ENCODE measurements around the gene CYSLTR2.

CYSLTR2 gene, protein sequence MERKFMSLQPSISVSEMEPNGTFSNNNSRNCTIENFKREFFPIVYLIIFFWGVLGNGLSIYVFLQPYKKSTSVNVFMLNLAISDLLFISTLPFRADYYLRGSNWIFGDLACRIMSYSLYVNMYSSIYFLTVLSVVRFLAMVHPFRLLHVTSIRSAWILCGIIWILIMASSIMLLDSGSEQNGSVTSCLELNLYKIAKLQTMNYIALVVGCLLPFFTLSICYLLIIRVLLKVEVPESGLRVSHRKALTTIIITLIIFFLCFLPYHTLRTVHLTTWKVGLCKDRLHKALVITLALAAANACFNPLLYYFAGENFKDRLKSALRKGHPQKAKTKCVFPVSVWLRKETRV

DNA sequence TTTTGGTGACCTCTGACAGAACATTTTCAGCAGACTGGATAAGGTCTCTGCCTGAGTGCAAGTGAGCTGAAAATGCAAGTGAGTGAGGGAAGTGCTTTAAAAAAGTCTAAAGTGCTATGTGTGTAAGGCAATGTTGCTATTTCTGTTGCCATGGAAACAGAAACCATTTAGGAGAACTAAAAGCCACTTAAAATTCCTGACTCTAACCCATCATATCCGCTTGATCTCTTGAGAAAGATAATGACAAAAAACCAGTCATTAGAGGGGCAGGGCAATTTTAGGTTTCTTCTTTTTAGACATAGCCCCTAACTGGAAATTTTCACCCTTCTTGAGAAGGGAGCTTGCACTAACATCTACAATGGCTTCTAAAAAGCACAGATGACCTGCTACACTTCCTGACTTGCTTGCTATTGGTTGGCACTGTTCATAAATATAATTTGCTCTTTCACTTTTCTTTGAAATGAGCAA lies at the start of gene CYSLTR2:
CYSLTR2 (plus strand) TSS at position 458 of the 468 bp plus-strand sequence. CDS start 52,889 bp downstream, outside the sequence.
- no peak for TF ChIP-seq ZC3H10 (CRISPR knock-in tag; IDR thresholded peaks at IDR 0.05)
- no peak for TF ChIP-seq ZNF565 (CRISPR knock-in tag; conservative IDR thresholded peaks at IDR 0.05; ENCODE audit: low read depth)
- TF ChIP-seq ARNTL (CRISPR knock-in tag; IDR thresholded peaks at IDR 0.05; ENCODE audit: borderline replicate concordance, low read depth) = no peak
- TF ChIP-seq TOX (CRISPR knock-in tag; IDR thresholded peaks at IDR 0.05; ENCODE audit: borderline replicate concordance) = no peak
- TF ChIP-seq CSRNP3 (CRISPR knock-in tag; IDR thresholded peaks at IDR 0.05) = 0 out of 2 replicates have a peak, but pooled peaks have one; percentile 23
- TF ChIP-seq ESRRG (CRISPR knock-in tag; IDR thresholded peaks at IDR 0.05) = 0 out of 2 replicates have a peak, but pooled peaks have one; percentile 22
- no peak for TF ChIP-seq RARB (CRISPR knock-in tag; IDR thresholded peaks at IDR 0.05)
- no peak for TF ChIP-seq ZNF8 (CRISPR knock-in tag; IDR thresholded peaks at IDR 0.05)
- TF ChIP-seq PPARA (CRISPR knock-in tag; IDR thresholded peaks at IDR 0.05; ENCODE audit: borderline replicate concordance) = no peak
- no peak for TF ChIP-seq CSDC2 (CRISPR knock-in tag; IDR thresholded peaks at IDR 0.05)
- no peak for TF ChIP-seq ZNF70 (CRISPR knock-in tag; IDR thresholded peaks at IDR 0.05)
- TF ChIP-seq ZFP30 (CRISPR knock-in tag; IDR thresholded peaks at IDR 0.05) = no peak
- TF ChIP-seq SNAI2 (CRISPR knock-in tag; IDR thresholded peaks at IDR 0.05) = peak; percentile 82; the same call in 1 of the 2 replicates
- TF ChIP-seq GLIS3 (CRISPR knock-in tag; IDR thresholded peaks at IDR 0.05) = no peak
- TF ChIP-seq TSHZ2 (CRISPR knock-in tag; IDR thresholded peaks at IDR 0.05) = no peak
- no peak for TF ChIP-seq OSR1 (CRISPR knock-in tag; IDR thresholded peaks at IDR 0.05)
- TF ChIP-seq, protein P1, sequence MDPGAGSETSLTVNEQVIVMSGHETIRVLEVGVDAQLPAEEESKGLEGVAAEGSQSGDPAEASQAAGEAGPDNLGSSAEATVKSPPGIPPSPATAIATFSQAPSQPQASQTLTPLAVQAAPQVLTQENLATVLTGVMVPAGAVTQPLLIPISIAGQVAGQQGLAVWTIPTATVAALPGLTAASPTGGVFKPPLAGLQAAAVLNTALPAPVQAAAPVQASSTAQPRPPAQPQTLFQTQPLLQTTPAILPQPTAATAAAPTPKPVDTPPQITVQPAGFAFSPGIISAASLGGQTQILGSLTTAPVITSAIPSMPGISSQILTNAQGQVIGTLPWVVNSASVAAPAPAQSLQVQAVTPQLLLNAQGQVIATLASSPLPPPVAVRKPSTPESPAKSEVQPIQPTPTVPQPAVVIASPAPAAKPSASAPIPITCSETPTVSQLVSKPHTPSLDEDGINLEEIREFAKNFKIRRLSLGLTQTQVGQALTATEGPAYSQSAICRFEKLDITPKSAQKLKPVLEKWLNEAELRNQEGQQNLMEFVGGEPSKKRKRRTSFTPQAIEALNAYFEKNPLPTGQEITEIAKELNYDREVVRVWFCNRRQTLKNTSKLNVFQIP (CRISPR knock-in tag; IDR thresholded peaks at IDR 0.05; ENCODE audit: borderline replicate concordance, low read depth) = no peak
- no peak for TF ChIP-seq TCF4 (CRISPR knock-in tag; IDR thresholded peaks at IDR 0.05; ENCODE audit: borderline replicate concordance)
- TF ChIP-seq, protein P2, sequence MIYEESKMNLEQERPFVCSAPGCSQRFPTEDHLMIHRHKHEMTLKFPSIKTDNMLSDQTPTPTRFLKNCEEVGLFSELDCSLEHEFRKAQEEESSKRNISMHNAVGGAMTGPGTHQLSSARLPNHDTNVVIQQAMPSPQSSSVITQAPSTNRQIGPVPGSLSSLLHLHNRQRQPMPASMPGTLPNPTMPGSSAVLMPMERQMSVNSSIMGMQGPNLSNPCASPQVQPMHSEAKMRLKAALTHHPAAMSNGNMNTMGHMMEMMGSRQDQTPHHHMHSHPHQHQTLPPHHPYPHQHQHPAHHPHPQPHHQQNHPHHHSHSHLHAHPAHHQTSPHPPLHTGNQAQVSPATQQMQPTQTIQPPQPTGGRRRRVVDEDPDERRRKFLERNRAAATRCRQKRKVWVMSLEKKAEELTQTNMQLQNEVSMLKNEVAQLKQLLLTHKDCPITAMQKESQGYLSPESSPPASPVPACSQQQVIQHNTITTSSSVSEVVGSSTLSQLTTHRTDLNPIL (CRISPR knock-in tag; IDR thresholded peaks at IDR 0.05; ENCODE audit: low read depth) = peak; percentile 69
- peak; percentile 100 for TF ChIP-seq ISL1 (CRISPR knock-in tag; IDR thresholded peaks at IDR 0.05)
- TF ChIP-seq PATZ1 (CRISPR knock-in tag; IDR thresholded peaks at IDR 0.05; ENCODE audit: borderline replicate concordance) = no peak
- ATAC-seq = peak; percentile 93

DNA sequence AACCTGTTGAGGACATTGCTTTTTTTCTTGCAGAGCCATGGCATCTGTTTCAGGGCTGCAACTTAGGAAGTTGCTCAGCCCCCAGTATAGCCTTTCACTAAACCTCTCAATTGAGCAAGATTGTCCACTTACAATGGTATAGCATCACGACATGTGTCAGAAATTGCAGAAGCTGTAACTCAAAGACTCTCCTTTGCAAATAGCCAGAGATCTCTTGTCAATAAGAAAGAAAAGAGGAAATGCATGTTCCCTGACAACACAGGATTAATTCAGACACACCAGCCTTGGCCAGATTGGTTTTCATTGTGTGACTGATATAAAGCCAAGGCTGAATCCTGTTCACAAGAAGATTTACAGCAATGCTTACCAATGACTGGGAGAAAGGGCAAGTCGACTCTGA lies 38.7 kb upstream of the CYSLTR2 start:
- ATAC-seq = no peak
- TF ChIP-seq ZFP30 (CRISPR knock-in tag; IDR thresholded peaks at IDR 0.05) (no peak), ZNF8 (CRISPR knock-in tag; IDR thresholded peaks at IDR 0.05) (no peak), TSHZ2 (CRISPR knock-in tag; IDR thresholded peaks at IDR 0.05) (no peak), CSDC2 (CRISPR knock-in tag; IDR thresholded peaks at IDR 0.05) (no peak), ZC3H10 (CRISPR knock-in tag; IDR thresholded peaks at IDR 0.05) (no peak), BACH2 (CRISPR knock-in tag; IDR thresholded peaks at IDR 0.05; ENCODE audit: borderline replicate concordance) (no peak), TCF4 (CRISPR knock-in tag; IDR thresholded peaks at IDR 0.05; ENCODE audit: borderline replicate concordance) (no peak), ZNF70 (CRISPR knock-in tag; IDR thresholded peaks at IDR 0.05) (no peak), PPARA (CRISPR knock-in tag; IDR thresholded peaks at IDR 0.05; ENCODE audit: borderline replicate concordance) (no peak), ARNTL (CRISPR knock-in tag; IDR thresholded peaks at IDR 0.05; ENCODE audit: borderline replicate concordance, low read depth) (no peak), TOX (CRISPR knock-in tag; IDR thresholded peaks at IDR 0.05; ENCODE audit: borderline replicate concordance) (no peak), ZNF565 (CRISPR knock-in tag; conservative IDR thresholded peaks at IDR 0.05; ENCODE audit: low read depth) (no peak)
- TF ChIP-seq, protein P1 (CRISPR knock-in tag; IDR thresholded peaks at IDR 0.05; ENCODE audit: borderline replicate concordance, low read depth) = no peak
